GM12878 (cell line): Measurements from ENCODE around the gene ATCAY. TPM values are rescaled to one million over a fixed set of nuclear protein-coding genes. Genes with fewer than 3 reads are reported as not detected.

Experiments used
- ATAC-seq: fragments of 200-7000 bp; cut with Tn5 transposase; 3 replicates; pipeline ENCODE4 v1.9.1; 2020; ENCODE audit warnings: mild to moderate bottlenecking, moderate library complexity
- BruUV-seq: library from RNA; stranded (reverse); fragments of 400-500 nt; replicated peaks from 2 replicates; lab custom pipeline; 2021; lab: Mats Ljungman, UMichigan
- CTCF ChIA-PET: fragments of 300-600 bp; sonication (Branson Sonifier 250); formaldehyde crosslinking; extraction: SDS; loops from one replicate; lab custom pipeline; 2021; ENCODE audit warnings: inconsistent platforms; lab: Yijun Ruan, JAX
- POLR2A ChIA-PET: fragments of 350-600 bp; formaldehyde crosslinking; extraction: SDS; loops from one replicate; lab custom pipeline; 2021; ENCODE audit warnings: inconsistent platforms; lab: Charles Lee
- RAD21 ChIA-PET: fragments of 300-600 bp; sonication (Branson Sonifier 250); formaldehyde crosslinking; loops from one replicate; lab custom pipeline; 2023; ENCODE audit warnings: antibody characterized with exemption; ENCODE audit not compliant: unreplicated experiment; lab: Charles Lee
- SMC1A ChIA-PET: fragments of 300-600 bp; sonication (Branson Sonifier 250); formaldehyde crosslinking; loops from one replicate; lab custom pipeline; 2023; ENCODE audit not compliant: unreplicated experiment, uncharacterized antibody; lab: Charles Lee
- DNase-seq: peaks from one replicate; pipeline ENCODE4 v3.0.0-alpha.2; 2011; ENCODE audit warnings: low read depth, low spot score
- FAIRE-seq: peaks from 3 replicates; lab custom pipeline; 2011; peaks lifted over from hg19 to GRCh38; lab: Jason Lieb, UNC
- H2AFZ ChIP-seq: 2 replicates; pipeline ENCODE4 v1.6.0; 2011; ENCODE audit warnings: low read depth, low read length, control low read depth; ENCODE audit not compliant: control insufficient read depth
- H3K27ac ChIP-seq: 2 replicates; pipeline ENCODE4 v1.5.1; 2011; ENCODE audit warnings: control low read depth; ENCODE audit not compliant: control insufficient read depth, insufficient read depth
- H3K27me3 ChIP-seq, 2 experiments: replicated peaks in 1 of 2; 2 replicates each; pipeline versions ENCODE4 v1.6.0 to v1.6.1; 2011; ENCODE audit warnings: low read length in 1 of 2; ENCODE audit not compliant: control insufficient read depth in 2 of 2, insufficient read depth in 2 of 2
- H3K36me3 ChIP-seq, 2 experiments: 2 replicates each; pipeline ENCODE4 v1.5.1; 2011; ENCODE audit warnings: low read length in 1 of 2; ENCODE audit not compliant: control insufficient read depth in 2 of 2, insufficient read depth in 2 of 2
- H3K4me1 ChIP-seq: 2 replicates; pipeline ENCODE4 v1.6.1; 2011; ENCODE audit warnings: mild to moderate bottlenecking, low read length, moderate library complexity, mixed read lengths; ENCODE audit not compliant: control insufficient read depth, insufficient read depth
- H3K4me2 ChIP-seq: 2 replicates; pipeline ENCODE4 v1.6.0; 2011; ENCODE audit warnings: control low read depth; ENCODE audit not compliant: control insufficient read depth, insufficient read depth
- H3K4me3 ChIP-seq: fragments of 200-600 bp; sonication (generic); 2 replicates; pipeline ENCODE4 v1.5.1; 2016
- H3K79me2 ChIP-seq: 2 replicates; pipeline ENCODE4 v1.6.0; 2011; ENCODE audit warnings: low read length; ENCODE audit not compliant: control insufficient read depth, insufficient read depth
- H3K9ac ChIP-seq: 2 replicates; pipeline ENCODE4 v1.8.0; 2011; ENCODE audit warnings: low read length, control low read depth, mixed read lengths; ENCODE audit not compliant: control insufficient read depth, insufficient read depth
- H3K9me3 ChIP-seq: replicated peaks from 3 replicates; pipeline ENCODE4 v1.5.1; 2011; ENCODE audit warnings: mild to moderate bottlenecking, low read length; ENCODE audit not compliant: control insufficient read depth, insufficient read depth
- H4K20me1 ChIP-seq: 2 replicates; pipeline ENCODE4 v1.6.0; 2011; ENCODE audit not compliant: control insufficient read depth, insufficient read depth
- CBX3 ChIP-seq: fragments of 200-600 bp; sonication (generic); IDR thresholded peaks from 2 replicates; pipeline ENCODE4 v1.6.1; 2016; ENCODE audit warnings: low read depth, borderline replicate concordance
- FOS ChIP-seq: IDR thresholded peaks from 3 replicates; pipeline ENCODE4 v1.6.1; 2011; ENCODE audit warnings: borderline replicate concordance; ENCODE audit not compliant: insufficient read length; ENCODE audit errors: extremely low read depth
- PAX5 ChIP-seq: IDR thresholded peaks from 2 replicates; pipeline ENCODE4 v1.6.1; 2011; ENCODE audit warnings: low read depth, low read length, borderline replicate concordance
- RB1 ChIP-seq: fragments of 450-650 bp; formaldehyde crosslinking; IDR thresholded peaks from 2 replicates; pipeline ENCODE4 v1.6.1; 2017; ENCODE audit warnings: mild to moderate bottlenecking, borderline replicate concordance
- RBBP5 ChIP-seq: fragments of 200-600 bp; sonication (generic); conservative IDR thresholded peaks from 2 replicates; pipeline ENCODE4 v1.6.1; 2016
- SIN3A ChIP-seq: IDR thresholded peaks from 2 replicates; pipeline ENCODE4 v1.6.1; 2012; ENCODE audit warnings: low read depth, low read length, improper control_type of control experiment
- SIX5 ChIP-seq: IDR thresholded peaks from 2 replicates; pipeline ENCODE4 v1.6.1; 2011; ENCODE audit warnings: mild to moderate bottlenecking, low read depth, low read length, moderate library complexity; ENCODE audit not compliant: severe bottlenecking
- TCF7 ChIP-seq: IDR thresholded peaks from 2 replicates; pipeline ENCODE4 v1.6.1; 2014; ENCODE audit warnings: antibody characterized with exemption, borderline replicate concordance
- ZNF24 ChIP-seq: fragments of 450-650 bp; IDR thresholded peaks from 2 replicates; pipeline ENCODE4 v1.6.1; 2017; ENCODE audit warnings: antibody characterized with exemption, mild to moderate bottlenecking
- WGBS: methylation state at CpG from one replicate; pipeline ENCODE4 v1.1.6; 2016; ENCODE audit warnings: low lambda C conversion rate; ENCODE audit not compliant: insufficient replicate concordance, insufficient coverage; ENCODE audit errors: missing lambda C conversion rate; 5-methylcytosine and 5-hydroxymethylcytosine counted together
- in situ Hi-C: fragments of 300-500 bp; cut with MboI; formaldehyde crosslinking; loops from 9 replicates; pipeline ENCODE4 v1.14.3; 2018; ENCODE audit warnings: mixed read lengths
- intact Hi-C: fragments of 100-400 bp; cut with micrococcal nuclease; formaldehyde crosslinking; loops from one replicate; pipeline ENCODE4 v1.14.2; 2022; ENCODE audit not compliant: unreplicated experiment
- polyA plus RNA-seq, 11 experiments: library from polyadenylated mRNA; depleted of rRNA in 4 of 11; unstranded in 6 of 11; stranded (reverse) in 5 of 11; fragments of >200 nt; fragmentation: Nextera tagmentation in 4 of 11; fragmentation: Illumina TruSeq in 1 of 11; extraction: Ambion mirVana in 4 of 11; extraction: Trizol in 1 of 11; gene quantifications; 1 replicate in 1 of 11; 2 replicates in 10 of 11; pipeline versions ENCODE4 v1.2.1 to v1.2.3, GENCODE V29; 2011 to 2016; ENCODE audit warnings: inconsistent platforms in 2 of 11, missing spikeins in 2 of 11, low read depth in 1 of 11
- total RNA-seq, 4 experiments: library from RNA; depleted of rRNA in 3 of 4; stranded (reverse); fragments of >200 nt in 3 of 4; fragmentation: Illumina TruSeq in 1 of 4; extraction: Trizol in 1 of 4; gene quantifications; 2 replicates each; pipeline versions ENCODE4 v1.2.1 to v1.2.3, GENCODE V29; 2013 to 2021
- TF ChIP-seq, protein P1 (sequence below): fragments of 450-650 bp; IDR thresholded peaks from 2 replicates; pipeline ENCODE4 v1.6.1; 2018; ENCODE audit warnings: mild to moderate bottlenecking, low read depth, moderate library complexity; ENCODE audit not compliant: partially characterized antibody
- TF ChIP-seq, protein P2 (sequence below): fragments of 450-650 bp; IDR thresholded peaks from 2 replicates; pipeline ENCODE4 v1.6.1; 2016; ENCODE audit warnings: mild to moderate bottlenecking, moderate library complexity, borderline replicate concordance
- TF ChIP-seq, protein P3 (sequence below): IDR thresholded peaks from 2 replicates; pipeline ENCODE4 v1.6.1; 2011; ENCODE audit warnings: low read depth, mild to moderate bottlenecking, low read length, moderate library complexity, borderline replicate concordance; ENCODE audit errors: extremely low read depth
- TF ChIP-seq, protein P4 (sequence below): fragments of 450-650 bp; conservative IDR thresholded peaks from 2 replicates; pipeline ENCODE4 v1.6.1; 2017; ENCODE audit warnings: mild to moderate bottlenecking, moderate library complexity

The ATCAY gene
- total and polyA plus RNA-seq, 10 of the 15 experiments (the other 5 are each of a cell fraction or from before 2014, with no cell fraction given) = under 0.01 to 0.04 (median 0.02) TPM; not detected in 4

DNA sequence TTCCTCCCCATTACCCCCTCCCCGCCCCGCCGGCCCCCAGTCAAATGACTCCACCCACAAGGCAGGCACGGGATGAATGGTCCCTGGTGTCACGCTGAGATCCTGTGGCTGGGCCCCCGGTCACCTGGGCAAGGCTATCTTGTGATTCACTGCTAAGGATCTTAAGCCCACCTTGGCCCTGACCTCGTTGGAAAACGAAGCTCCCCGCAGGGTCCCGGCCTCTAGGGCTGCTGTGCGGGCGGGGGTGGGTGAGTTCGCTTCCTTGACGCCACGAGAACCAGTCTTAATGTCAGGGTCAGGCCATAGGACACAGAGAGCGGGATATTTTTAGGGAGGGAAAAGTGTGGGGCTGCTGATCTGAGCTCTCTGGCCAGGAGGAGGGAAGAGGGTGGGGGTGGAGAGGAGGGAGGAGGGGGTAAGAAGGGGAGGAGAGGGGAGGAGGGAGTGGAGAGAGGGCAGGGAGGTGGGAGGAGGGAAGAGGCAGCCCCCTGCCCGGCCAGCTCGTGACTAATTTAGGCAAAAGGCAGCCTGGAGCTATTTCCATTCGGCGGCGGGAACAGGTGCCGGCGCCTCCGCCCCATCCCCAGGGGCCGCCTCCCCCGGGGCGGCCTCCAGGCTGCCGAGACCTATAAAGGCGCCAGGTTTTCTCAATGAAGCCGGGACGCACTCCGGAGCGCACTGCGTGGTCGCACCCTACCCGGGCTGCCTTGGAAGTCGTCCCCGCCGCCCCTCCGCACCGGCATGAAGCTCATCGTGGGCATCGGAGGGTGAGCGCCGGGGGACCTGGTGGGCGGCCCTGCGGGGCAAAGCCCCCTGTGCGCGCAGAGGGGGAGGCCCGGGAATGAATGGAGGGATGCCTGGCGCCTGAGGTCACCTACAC is 52.7 kb downstream of the ATCAY start, which contains the start of gene NMRK2:
TSS of gene NMRK2 (plus strand) at position 139 of the 880 bp plus-strand sequence. CDS start at position 742, 603 bp downstream.
- Histone ChIP-seq H2AFZ (no peak within 1 kb of the TSS), H3K4me2 (no peak within 1 kb of the TSS), H3K4me1 (no peaks in the 10 kb centered on the region), H3K36me3 (no peaks in the 10 kb centered on the region), H4K20me1 (no peaks in the 10 kb centered on the region), H3K9ac (no peak within 1 kb of the TSS), H3K27ac (no peak within 1 kb of the TSS), H3K27me3 (no peaks in the 10 kb centered on the region; a peak in 1 of 4 replicates), H3K79me2 (no peaks in the 10 kb centered on the region), H3K9me3 (no peaks in the 10 kb centered on the region), H3K4me3 (no peak within 1 kb of the TSS)
- BruUV-seq = no TSS peak
- FAIRE-seq (no peak), DNase-seq (no peak), ATAC-seq (no peak)
- in situ Hi-C loops = no loop called here
- RAD21 ChIA-PET = no interaction called here
- intact Hi-C loops = no loop called here
- CTCF ChIA-PET = no interaction called here
- POLR2A ChIA-PET = no interaction called here
- SMC1A ChIA-PET = no interaction called here
- 15% methylated on average over 48 of the region's 51 CpGs for WGBS
- TF ChIP-seq, protein P1, sequence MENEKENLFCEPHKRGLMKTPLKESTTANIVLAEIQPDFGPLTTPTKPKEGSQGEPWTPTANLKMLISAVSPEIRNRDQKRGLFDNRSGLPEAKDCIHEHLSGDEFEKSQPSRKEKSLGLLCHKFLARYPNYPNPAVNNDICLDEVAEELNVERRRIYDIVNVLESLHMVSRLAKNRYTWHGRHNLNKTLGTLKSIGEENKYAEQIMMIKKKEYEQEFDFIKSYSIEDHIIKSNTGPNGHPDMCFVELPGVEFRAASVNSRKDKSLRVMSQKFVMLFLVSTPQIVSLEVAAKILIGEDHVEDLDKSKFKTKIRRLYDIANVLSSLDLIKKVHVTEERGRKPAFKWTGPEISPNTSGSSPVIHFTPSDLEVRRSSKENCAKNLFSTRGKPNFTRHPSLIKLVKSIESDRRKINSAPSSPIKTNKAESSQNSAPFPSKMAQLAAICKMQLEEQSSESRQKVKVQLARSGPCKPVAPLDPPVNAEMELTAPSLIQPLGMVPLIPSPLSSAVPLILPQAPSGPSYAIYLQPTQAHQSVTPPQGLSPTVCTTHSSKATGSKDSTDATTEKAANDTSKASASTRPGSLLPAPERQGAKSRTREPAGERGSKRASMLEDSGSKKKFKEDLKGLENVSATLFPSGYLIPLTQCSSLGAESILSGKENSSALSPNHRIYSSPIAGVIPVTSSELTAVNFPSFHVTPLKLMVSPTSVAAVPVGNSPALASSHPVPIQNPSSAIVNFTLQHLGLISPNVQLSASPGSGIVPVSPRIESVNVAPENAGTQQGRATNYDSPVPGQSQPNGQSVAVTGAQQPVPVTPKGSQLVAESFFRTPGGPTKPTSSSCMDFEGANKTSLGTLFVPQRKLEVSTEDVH = no peak
- TF ChIP-seq, protein P2, sequence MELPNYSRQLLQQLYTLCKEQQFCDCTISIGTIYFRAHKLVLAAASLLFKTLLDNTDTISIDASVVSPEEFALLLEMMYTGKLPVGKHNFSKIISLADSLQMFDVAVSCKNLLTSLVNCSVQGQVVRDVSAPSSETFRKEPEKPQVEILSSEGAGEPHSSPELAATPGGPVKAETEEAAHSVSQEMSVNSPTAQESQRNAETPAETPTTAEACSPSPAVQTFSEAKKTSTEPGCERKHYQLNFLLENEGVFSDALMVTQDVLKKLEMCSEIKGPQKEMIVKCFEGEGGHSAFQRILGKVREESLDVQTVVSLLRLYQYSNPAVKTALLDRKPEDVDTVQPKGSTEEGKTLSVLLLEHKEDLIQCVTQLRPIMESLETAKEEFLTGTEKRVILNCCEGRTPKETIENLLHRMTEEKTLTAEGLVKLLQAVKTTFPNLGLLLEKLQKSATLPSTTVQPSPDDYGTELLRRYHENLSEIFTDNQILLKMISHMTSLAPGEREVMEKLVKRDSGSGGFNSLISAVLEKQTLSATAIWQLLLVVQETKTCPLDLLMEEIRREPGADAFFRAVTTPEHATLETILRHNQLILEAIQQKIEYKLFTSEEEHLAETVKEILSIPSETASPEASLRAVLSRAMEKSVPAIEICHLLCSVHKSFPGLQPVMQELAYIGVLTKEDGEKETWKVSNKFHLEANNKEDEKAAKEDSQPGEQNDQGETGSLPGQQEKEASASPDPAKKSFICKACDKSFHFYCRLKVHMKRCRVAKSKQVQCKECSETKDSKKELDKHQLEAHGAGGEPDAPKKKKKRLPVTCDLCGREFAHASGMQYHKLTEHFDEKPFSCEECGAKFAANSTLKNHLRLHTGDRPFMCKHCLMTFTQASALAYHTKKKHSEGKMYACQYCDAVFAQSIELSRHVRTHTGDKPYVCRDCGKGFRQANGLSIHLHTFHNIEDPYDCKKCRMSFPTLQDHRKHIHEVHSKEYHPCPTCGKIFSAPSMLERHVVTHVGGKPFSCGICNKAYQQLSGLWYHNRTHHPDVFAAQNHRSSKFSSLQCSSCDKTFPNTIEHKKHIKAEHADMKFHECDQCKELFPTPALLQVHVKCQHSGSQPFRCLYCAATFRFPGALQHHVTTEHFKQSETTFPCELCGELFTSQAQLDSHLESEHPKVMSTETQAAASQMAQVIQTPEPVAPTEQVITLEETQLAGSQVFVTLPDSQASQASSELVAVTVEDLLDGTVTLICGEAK = no peak
- TF ChIP-seq TCF7 = no peak
- TF ChIP-seq SIX5 = no peak
- TF ChIP-seq PAX5 = no peak
- no peak for TF ChIP-seq ZNF24
- no peak for TF ChIP-seq FOS
- TF ChIP-seq SIN3A = no peak
- TF ChIP-seq, protein P3, sequence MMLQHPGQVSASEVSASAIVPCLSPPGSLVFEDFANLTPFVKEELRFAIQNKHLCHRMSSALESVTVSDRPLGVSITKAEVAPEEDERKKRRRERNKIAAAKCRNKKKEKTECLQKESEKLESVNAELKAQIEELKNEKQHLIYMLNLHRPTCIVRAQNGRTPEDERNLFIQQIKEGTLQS = no peak
- no peak for TF ChIP-seq RB1
- no peak for TF ChIP-seq RBBP5
- TF ChIP-seq, protein P4, sequence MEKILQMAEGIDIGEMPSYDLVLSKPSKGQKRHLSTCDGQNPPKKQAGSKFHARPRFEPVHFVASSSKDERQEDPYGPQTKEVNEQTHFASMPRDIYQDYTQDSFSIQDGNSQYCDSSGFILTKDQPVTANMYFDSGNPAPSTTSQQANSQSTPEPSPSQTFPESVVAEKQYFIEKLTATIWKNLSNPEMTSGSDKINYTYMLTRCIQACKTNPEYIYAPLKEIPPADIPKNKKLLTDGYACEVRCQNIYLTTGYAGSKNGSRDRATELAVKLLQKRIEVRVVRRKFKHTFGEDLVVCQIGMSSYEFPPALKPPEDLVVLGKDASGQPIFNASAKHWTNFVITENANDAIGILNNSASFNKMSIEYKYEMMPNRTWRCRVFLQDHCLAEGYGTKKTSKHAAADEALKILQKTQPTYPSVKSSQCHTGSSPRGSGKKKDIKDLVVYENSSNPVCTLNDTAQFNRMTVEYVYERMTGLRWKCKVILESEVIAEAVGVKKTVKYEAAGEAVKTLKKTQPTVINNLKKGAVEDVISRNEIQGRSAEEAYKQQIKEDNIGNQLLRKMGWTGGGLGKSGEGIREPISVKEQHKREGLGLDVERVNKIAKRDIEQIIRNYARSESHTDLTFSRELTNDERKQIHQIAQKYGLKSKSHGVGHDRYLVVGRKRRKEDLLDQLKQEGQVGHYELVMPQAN = no peak
- no peak for TF ChIP-seq CBX3
